Measurements from ENCODE around the gene C5orf63.
"Not testable (repeated sequence)": the region's sequence is repeated elsewhere in the genome, so short reads cannot be mapped to it uniquely, and the experiment has no call there.

Gene C5orf63

DNA sequence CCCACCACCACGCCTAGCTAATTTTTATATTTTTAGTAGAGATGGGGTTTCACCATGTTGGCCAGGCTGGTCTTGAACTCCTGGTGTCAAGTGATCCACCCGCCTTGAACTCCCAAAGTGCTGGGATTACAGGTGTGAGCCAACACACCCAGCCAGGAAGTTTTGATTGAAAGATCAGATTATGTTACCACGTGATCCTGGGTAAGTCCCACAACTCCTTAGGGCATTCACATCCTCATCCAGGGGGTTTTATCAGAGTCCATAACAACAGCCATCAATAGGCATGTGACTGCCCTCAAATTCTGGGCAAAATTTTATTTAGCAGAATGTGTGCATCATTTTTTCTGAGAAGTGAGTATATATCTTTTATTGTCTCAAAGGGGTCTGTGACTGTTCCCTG is 68.0 kb downstream of the C5orf63 start:
- DNase-seq = not testable (repeated sequence)

DNA sequence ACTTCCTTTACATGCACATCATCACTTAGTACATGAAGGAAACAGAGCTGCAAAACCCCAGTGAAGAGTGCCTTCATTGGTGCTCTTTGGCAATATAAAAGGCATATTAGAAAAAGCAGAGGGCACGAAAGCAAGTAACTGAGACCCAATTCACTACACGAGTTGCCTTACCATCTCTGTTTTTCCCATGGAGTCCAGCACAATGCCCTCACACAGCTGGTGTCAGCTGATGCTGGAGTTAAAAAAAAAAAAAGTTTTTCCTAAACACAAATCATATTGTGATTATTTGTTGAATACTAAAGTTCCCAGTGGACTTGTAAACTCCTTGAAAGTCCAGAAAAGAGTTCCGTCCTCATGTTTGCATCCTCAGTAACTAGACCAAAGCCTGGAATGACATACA is 68.6 kb downstream of the C5orf63 start:
- no peak for DNase-seq

DNA sequence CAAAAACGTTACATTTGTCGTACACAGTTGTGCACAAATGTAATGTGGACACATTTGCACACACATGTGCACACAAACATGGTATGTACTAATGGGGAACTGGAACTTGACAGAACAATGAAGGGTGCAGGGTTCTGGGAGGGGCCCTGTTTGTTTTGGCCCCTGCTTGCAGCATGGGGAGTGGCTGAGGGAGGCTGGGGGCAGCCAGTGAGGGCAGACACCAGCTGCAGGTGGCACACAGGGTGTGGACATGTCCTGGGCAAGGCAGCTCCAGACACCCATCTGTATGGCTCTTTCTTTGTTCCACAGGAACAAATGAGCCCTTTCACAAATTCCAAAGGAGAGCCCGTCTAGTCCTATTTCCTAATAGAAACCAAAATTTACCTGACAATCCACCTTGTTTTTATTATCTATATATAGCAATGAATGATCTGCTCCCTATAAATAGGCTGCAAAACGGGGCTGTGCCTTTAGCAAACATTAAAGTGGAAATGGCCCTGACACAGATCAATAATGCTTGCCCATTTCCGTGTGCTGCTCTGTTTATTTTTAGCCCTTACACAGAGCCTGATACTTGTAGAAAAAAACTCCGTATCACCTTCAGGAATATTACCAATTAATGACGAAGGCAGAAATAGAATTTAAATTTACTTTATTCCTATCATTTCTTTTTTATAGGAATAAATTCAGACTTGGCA is 69.4 kb downstream of the C5orf63 start:
- no peak for DNase-seq

DNA sequence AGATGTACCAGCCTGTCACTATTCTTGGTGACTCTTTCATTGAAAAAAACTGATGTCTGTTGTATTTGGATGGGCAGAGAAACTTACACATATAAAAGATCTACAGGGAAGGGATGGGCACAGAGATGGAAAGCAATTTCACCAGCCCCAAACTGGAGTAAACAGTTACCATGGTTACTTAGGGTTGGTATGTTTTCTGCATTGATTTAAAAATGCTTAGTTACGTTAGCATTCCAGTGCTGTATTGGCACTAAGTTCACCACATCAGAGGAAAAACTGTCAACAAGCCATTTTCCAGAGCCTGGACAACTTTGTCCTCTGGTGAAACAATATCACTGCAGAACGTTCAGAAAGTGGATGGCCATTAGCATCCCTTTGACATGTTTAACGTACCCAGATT is 70.9 kb downstream of the C5orf63 start:
- no peak for DNase-seq

DNA sequence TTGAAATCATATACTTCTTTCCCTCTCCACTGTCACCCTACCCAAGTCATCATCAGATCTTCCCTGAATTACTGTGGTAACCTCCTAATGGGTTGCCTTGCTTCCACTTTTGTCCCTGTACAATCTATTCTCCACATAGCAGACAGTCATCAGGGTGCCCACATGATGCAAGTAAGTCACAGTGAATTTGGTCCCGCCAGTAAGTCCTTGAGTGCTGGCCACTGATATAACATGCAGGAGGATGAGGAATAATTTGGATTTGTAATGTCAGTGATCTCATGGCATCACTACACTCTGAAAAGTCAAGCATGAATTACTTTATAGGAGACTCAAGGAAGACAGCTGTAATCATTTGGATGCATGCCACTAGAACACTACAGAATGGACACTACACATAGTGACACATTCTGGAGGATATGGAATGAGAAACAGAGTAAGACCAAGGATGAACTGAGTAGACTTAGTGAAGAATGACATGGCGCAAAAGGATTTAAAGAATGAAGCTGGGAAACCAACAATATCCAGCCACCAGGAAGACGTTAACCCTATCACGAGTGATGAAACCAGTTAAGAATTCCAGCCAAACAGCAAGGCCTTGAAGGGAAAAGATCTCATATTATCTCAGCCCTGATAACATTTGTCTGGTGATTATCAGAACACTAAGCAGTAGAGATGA is 71.5 kb downstream of the C5orf63 start:
- DNase-seq = no peak

All from stimulated activated CD4-positive, alpha-beta T cell treated with anti-CD3 and anti-CD28 coated beads, Interleukin-2, amount 100 ng/mL, for 48 hours (primary cell).